HepG2 (cell line): ENCODE measurements around the gene SYNGR2. TPM values are rescaled to one million over a fixed set of nuclear protein-coding genes. Genes with fewer than 3 reads are reported as not detected.

Experiments
- BCL6 ChIP-seq: IDR thresholded peaks from 2 replicates; pipeline ENCODE4 v1.6.1; 2016; ENCODE audit warnings: missing genetic modification reagents, missing compliant biosample characterization
- E2F1 ChIP-seq: sonication (generic); formaldehyde crosslinking; IDR thresholded peaks from 2 replicates; pipeline ENCODE4 v1.5.0; 2020; ENCODE audit warnings: missing genetic modification reagents
- HINFP ChIP-seq: sonication (generic); formaldehyde crosslinking; IDR thresholded peaks from 2 replicates; pipeline ENCODE4 v1.4.0; 2020; ENCODE audit warnings: low read depth, mild to moderate bottlenecking, missing genetic modification reagents
- HIVEP1 ChIP-seq: sonication (generic); formaldehyde crosslinking; IDR thresholded peaks from 2 replicates; pipeline ENCODE4 v1.4.0; 2020; ENCODE audit warnings: mild to moderate bottlenecking, missing genetic modification reagents
- KDM3A ChIP-seq: IDR thresholded peaks from 2 replicates; pipeline ENCODE4 v1.6.1; 2018; ENCODE audit warnings: low read depth, missing compliant biosample characterization
- NPAS2 ChIP-seq: sonication (generic); formaldehyde crosslinking; IDR thresholded peaks from 2 replicates; pipeline ENCODE4 v1.8.0; 2022; ENCODE audit warnings: mild to moderate bottlenecking, missing genetic modification reagents, borderline replicate concordance
- PCBP1 ChIP-seq: fragments of 200-400 bp; formaldehyde crosslinking; IDR thresholded peaks from 2 replicates; pipeline ENCODE4 v1.6.1; 2017; ENCODE audit warnings: mild to moderate bottlenecking, low read depth, low read length, borderline replicate concordance
- POLR2AphosphoS2 ChIP-seq: IDR thresholded peaks from 2 replicates; pipeline ENCODE4 v1.6.1; 2011; ENCODE audit warnings: low read depth, low read length, improper control_type of control experiment
- RBM39 ChIP-seq: fragments of 200-400 bp; formaldehyde crosslinking; IDR thresholded peaks from one replicate; pipeline ENCODE4 v1.6.1; 2018; ENCODE audit warnings: antibody characterized with exemption, mild to moderate bottlenecking, low read depth, low read length; ENCODE audit not compliant: poor library complexity, severe bottlenecking
- STAT6 ChIP-seq: sonication (generic); formaldehyde crosslinking; IDR thresholded peaks from 2 replicates; pipeline ENCODE4 v1.4.0; 2020; ENCODE audit warnings: missing genetic modification reagents, mild to moderate bottlenecking, borderline replicate concordance
- ZNF264 ChIP-seq: sonication (generic); formaldehyde crosslinking; IDR thresholded peaks from 2 replicates; pipeline ENCODE4 v1.4.0; 2020; ENCODE audit warnings: missing genetic modification reagents
- ZNF512B ChIP-seq: sonication (generic); formaldehyde crosslinking; IDR thresholded peaks from 2 replicates; pipeline ENCODE4 v1.5.1; 2020; ENCODE audit warnings: missing genetic modification reagents, mild to moderate bottlenecking, borderline replicate concordance
- polyA plus RNA-seq, 8 experiments: library from polyadenylated mRNA; depleted of rRNA in 3 of 8; stranded (reverse) in 7 of 8; unstranded in 1 of 8; fragments of >200 nt; fragmentation: Illumina TruSeq in 4 of 8; extraction: Trizol in 4 of 8; gene quantifications; 2 replicates each; pipeline versions ENCODE4 v1.2.1 to v1.2.3, GENCODE V29; 2011 to 2016; ENCODE audit warnings: low read depth in 4 of 8, missing spikeins in 1 of 8, mixed read lengths in 1 of 8; ENCODE audit not compliant: insufficient read depth in 1 of 8
- total RNA-seq, 5 experiments: library from RNA; depleted of rRNA; stranded (reverse); fragments of >200 nt; fragmentation: Illumina TruSeq; extraction: Trizol; gene quantifications; 2 replicates each; pipeline ENCODE4 v1.2.3, GENCODE V29; 2016; ENCODE audit warnings: low read depth in 1 of 5
- TF ChIP-seq, protein P1 (sequence below): sonication (generic); formaldehyde crosslinking; IDR thresholded peaks from 2 replicates; pipeline ENCODE4 v1.4.0; 2020; ENCODE audit warnings: missing genetic modification reagents
- TF ChIP-seq, protein P2 (sequence below): sonication (generic); formaldehyde crosslinking; IDR thresholded peaks from 2 replicates; pipeline ENCODE4 v1.4.0; 2020; ENCODE audit warnings: missing genetic modification reagents, borderline replicate concordance

Gene SYNGR2
- total and polyA plus RNA-seq, 2 of the 13 experiments (the other 11 are each of a cell fraction or from before 2014, with no cell fraction given) = 46.7 to 170 TPM

GRCh38 chr17:78172249-78173051 lies 4.1 kb downstream of the SYNGR2 start (continued):
- TF ChIP-seq ZNF512B (CRISPR knock-in tag) (no peak), HIVEP1 (CRISPR knock-in tag) (no peak), RBM39 (no peak), BCL6 (CRISPR knock-in tag) (no peak), ZNF264 (no peak), PCBP1 (no peak), NPAS2 (no peak), STAT6 (CRISPR knock-in tag) (no peak), E2F1 (no peak), HINFP (CRISPR knock-in tag) (no peak), POLR2AphosphoS2 (no peak), KDM3A (no peak)
- TF ChIP-seq, protein P1, sequence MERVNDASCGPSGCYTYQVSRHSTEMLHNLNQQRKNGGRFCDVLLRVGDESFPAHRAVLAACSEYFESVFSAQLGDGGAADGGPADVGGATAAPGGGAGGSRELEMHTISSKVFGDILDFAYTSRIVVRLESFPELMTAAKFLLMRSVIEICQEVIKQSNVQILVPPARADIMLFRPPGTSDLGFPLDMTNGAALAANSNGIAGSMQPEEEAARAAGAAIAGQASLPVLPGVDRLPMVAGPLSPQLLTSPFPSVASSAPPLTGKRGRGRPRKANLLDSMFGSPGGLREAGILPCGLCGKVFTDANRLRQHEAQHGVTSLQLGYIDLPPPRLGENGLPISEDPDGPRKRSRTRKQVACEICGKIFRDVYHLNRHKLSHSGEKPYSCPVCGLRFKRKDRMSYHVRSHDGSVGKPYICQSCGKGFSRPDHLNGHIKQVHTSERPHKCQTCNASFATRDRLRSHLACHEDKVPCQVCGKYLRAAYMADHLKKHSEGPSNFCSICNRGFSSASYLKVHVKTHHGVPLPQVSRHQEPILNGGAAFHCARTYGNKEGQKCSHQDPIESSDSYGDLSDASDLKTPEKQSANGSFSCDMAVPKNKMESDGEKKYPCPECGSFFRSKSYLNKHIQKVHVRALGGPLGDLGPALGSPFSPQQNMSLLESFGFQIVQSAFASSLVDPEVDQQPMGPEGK (CRISPR knock-in tag) = no peak
- TF ChIP-seq, protein P2, sequence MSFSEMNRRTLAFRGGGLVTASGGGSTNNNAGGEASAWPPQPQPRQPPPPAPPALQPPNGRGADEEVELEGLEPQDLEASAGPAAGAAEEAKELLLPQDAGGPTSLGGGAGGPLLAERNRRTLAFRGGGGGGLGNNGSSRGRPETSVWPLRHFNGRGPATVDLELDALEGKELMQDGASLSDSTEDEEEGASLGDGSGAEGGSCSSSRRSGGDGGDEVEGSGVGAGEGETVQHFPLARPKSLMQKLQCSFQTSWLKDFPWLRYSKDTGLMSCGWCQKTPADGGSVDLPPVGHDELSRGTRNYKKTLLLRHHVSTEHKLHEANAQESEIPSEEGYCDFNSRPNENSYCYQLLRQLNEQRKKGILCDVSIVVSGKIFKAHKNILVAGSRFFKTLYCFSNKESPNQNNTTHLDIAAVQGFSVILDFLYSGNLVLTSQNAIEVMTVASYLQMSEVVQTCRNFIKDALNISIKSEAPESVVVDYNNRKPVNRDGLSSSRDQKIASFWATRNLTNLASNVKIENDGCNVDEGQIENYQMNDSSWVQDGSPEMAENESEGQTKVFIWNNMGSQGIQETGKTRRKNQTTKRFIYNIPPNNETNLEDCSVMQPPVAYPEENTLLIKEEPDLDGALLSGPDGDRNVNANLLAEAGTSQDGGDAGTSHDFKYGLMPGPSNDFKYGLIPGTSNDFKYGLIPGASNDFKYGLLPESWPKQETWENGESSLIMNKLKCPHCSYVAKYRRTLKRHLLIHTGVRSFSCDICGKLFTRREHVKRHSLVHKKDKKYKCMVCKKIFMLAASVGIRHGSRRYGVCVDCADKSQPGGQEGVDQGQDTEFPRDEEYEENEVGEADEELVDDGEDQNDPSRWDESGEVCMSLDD (CRISPR knock-in tag) = no peak
